Esophagus muscularis mucosa (tissue), 4 donors: ENCODE results near the gene PTPRN2. TPM values are rescaled to one million over a fixed set of nuclear protein-coding genes. Genes with fewer than 3 reads are reported as not detected.

ENCODE experiments used
- DNase-seq: peaks from one replicate; pipeline ENCODE4 v3.0.0-alpha.2; 2017; ENCODE audit errors: extremely low spot score
- H3K27ac ChIP-seq, 4 donors: fragments of 200-600 bp; sonication (generic); replicated peaks in 1 of 4; 1 replicate in 3 of 4; 2 replicates in 1 of 4; pipeline ENCODE4 v1.5.1; 2016 to 2019; ENCODE audit warnings: mild to moderate bottlenecking in 1 of 4
- H3K27me3 ChIP-seq, 4 donors: fragments of 200-600 bp; sonication (generic); one replicate each; pipeline versions ENCODE4 v1.5.1 to v1.6.0; 2016 to 2019
- H3K36me3 ChIP-seq, 4 donors: fragments of 200-600 bp; sonication (generic); one replicate each; pipeline ENCODE4 v1.5.1; 2016 to 2019
- H3K4me1 ChIP-seq, 4 donors: fragments of 200-600 bp; sonication (generic); one replicate each; pipeline ENCODE4 v1.5.1; 2016 to 2019
- H3K4me3 ChIP-seq, 4 donors: fragments of 200-600 bp; sonication (generic); 1 replicate in 2 of 4; 2 replicates in 2 of 4; pipeline ENCODE4 v1.5.1; 2016 to 2019; ENCODE audit warnings: mild to moderate bottlenecking in 4 of 4, moderate library complexity in 1 of 4
- H3K9me3 ChIP-seq, 4 donors: fragments of 200-600 bp; sonication (generic); 1 replicate in 3 of 4; 2 replicates in 1 of 4; pipeline ENCODE4 v1.5.1; 2016 to 2019
- CTCF ChIP-seq, 3 experiments: fragments of 200-600 bp in 2 of 3; fragments of 450-650 bp in 1 of 3; sonication (generic) in 2 of 3; IDR thresholded peaks; one replicate each; pipeline ENCODE4 v1.5.1; 2017 to 2019; ENCODE audit warnings: antibody characterized with exemption in 3 of 3, mild to moderate bottlenecking in 2 of 3, moderate library complexity in 1 of 3
- EP300 ChIP-seq: sonication (generic); formaldehyde crosslinking; IDR thresholded peaks from one replicate; pipeline ENCODE4 v1.6.1; 2017; ENCODE audit warnings: antibody characterized with exemption
- POLR2A ChIP-seq: fragments of 450-650 bp; IDR thresholded peaks from one replicate; pipeline ENCODE4 v1.6.1; 2017; ENCODE audit warnings: antibody characterized with exemption, moderate library complexity, mild to moderate bottlenecking, low read depth
- POLR2AphosphoS5 ChIP-seq, 2 donors: sonication (generic); formaldehyde crosslinking; IDR thresholded peaks; one replicate each; pipeline ENCODE4 v1.6.1; 2017; ENCODE audit warnings: antibody characterized with exemption in 2 of 2
- WGBS: methylation state at CpG from one replicate; pipeline ENCODE4 v1.1.5; 2018; 5-methylcytosine and 5-hydroxymethylcytosine counted together
- intact Hi-C: fragments of 100-400 bp; cut with DNase I; formaldehyde crosslinking; loops from one replicate; pipeline ENCODE4 v1.15.1; 2023
- total RNA-seq, 4 donors: library from RNA; depleted of rRNA; stranded (reverse); fragments of >200 nt; gene quantifications; one replicate each; pipeline versions ENCODE4 v1.1.0 to v1.2.1, GENCODE V29; 2016

The PTPRN2 gene
- total RNA-seq, 4 donors from 2014 or later = 2.1 to 3.1 (median 3.1) TPM

- H3K27me3 ChIP-seq = peaks cover 0 to 64% (median 0%) of the 10 kb centered on the region in 4 donors
- no peak for TF ChIP-seq EP300
- no peak for TF ChIP-seq POLR2AphosphoS5 (IDR thresholded peaks at IDR 0.05)
- no peak for TF ChIP-seq CTCF (IDR thresholded peaks at IDR 0.05)
- TF ChIP-seq POLR2A = no peak
- no peak for DNase-seq
- WGBS = 72% methylated on average over 20 of the region's 34 CpGs
- H3K4me3 ChIP-seq = no peak overlapping the region
- H3K27ac ChIP-seq = no peak overlapping the region
- intact Hi-C loops = no loop called here
- H3K9me3 ChIP-seq = peaks cover 0 to 4% (median 0%) of the 10 kb centered on the region in 4 donors
- H3K36me3 ChIP-seq = no peaks in the 10 kb centered on the region
- H3K4me1 ChIP-seq = no peaks in the 10 kb centered on the region
Measured at GRCh38 chr7:157587805-157588560, 999.6 kb downstream of the PTPRN2 start.

- 90% methylated on average over 10 of the region's 12 CpGs for WGBS
- Histone ChIP-seq H3K27me3 (peaks cover 0 to 68% (median 0%) of the 10 kb centered on the region in 4 donors), H3K4me1 (no peaks in the 10 kb centered on the region)
Measured at GRCh38 chr7:157587051-157587804, 1000.4 kb downstream of the PTPRN2 start.

GRCh38 chr7:157586426-157586955 lies 1001.1 kb downstream of the PTPRN2 start:
- no peaks in the 10 kb centered on the region for H3K36me3 ChIP-seq
- intact Hi-C loops = no loop called here
- peaks cover 0 to 4% (median 0%) of the 10 kb centered on the region in 4 donors for H3K9me3 ChIP-seq
- no peak for DNase-seq
- H3K27me3 ChIP-seq = peaks cover 0 to 71% (median 0%) of the 10 kb centered on the region in 4 donors
- WGBS = 94% methylated on average over 8 of the region's 15 CpGs
- H3K4me3 ChIP-seq = no peak overlapping the region
- no peaks in the 10 kb centered on the region for H3K4me1 ChIP-seq
- H3K27ac ChIP-seq = no peak overlapping the region
- no peak for TF ChIP-seq POLR2AphosphoS5 (IDR thresholded peaks at IDR 0.05)
- TF ChIP-seq EP300 = no peak
- no peak for TF ChIP-seq POLR2A
- no peak for TF ChIP-seq CTCF (IDR thresholded peaks at IDR 0.05)

More at GRCh38 chr7:157587051-157587804, 1000.4 kb downstream of the PTPRN2 start:
- no peak for DNase-seq
- peaks cover 0 to 4% (median 0%) of the 10 kb centered on the region in 4 donors for H3K9me3 ChIP-seq
- TF ChIP-seq CTCF (IDR thresholded peaks at IDR 0.05) = no peak
- TF ChIP-seq EP300 = no peak
- no peak for TF ChIP-seq POLR2AphosphoS5 (IDR thresholded peaks at IDR 0.05)
- TF ChIP-seq POLR2A = no peak
- no peak overlapping the region for H3K27ac ChIP-seq
- no peak overlapping the region for H3K4me3 ChIP-seq
- H3K36me3 ChIP-seq = no peaks in the 10 kb centered on the region
- intact Hi-C loops = no loop called here

GRCh38 chr7:157585113-157585861 lies 1002.3 kb downstream of the PTPRN2 start:
- H3K4me3 ChIP-seq = peak overlapping the region in 2 of 4 donors; percentile 6 to 7
- no peak overlapping the region for H3K27ac ChIP-seq
- H3K27me3 ChIP-seq = peaks cover 0 to 73% (median 0%) of the 10 kb centered on the region in 4 donors
- intact Hi-C loops = no loop called here
- H3K36me3 ChIP-seq = no peaks in the 10 kb centered on the region
- WGBS = 65% methylated on average over 10 of the region's 21 CpGs
- TF ChIP-seq POLR2AphosphoS5 (IDR thresholded peaks at IDR 0.05) (no peak), EP300 (no peak), CTCF (IDR thresholded peaks at IDR 0.05) (no peak), POLR2A (no peak)
- no peak for DNase-seq
- H3K4me1 ChIP-seq = no peaks in the 10 kb centered on the region
- peaks cover 0 to 4% (median 0%) of the 10 kb centered on the region in 4 donors for H3K9me3 ChIP-seq
